Activated CD8-positive, alpha-beta memory T cell treated with anti-CD3 and anti-CD28 coated beads for 48 hours (primary cell): ENCODE measurements around the gene ENPP6.

Source experiments
- DNase-seq, 3 experiments: peaks; one replicate each; pipeline ENCODE4 v3.0.0-alpha.2; 2020; ENCODE audit warnings: low read depth in 2 of 3, low spot score in 2 of 3

Gene ENPP6

DNA sequence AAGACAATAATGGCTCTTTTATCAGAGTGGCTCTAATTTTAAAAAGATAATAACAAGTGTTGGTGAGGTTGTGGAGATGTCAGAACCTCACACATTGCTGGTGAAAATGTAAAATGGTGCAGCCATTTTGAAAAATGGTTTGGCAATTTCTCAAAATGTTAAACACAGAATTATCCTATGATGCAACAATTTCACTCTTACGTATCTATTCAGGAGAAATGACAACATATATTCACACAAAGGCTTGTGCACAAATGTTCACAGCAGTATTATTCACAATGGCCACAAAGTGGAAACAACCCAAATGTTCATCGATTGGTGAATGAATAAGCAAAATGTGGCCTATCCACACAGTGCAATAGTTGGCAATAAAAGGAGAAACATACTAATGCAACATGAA lies 24.7 kb downstream of the ENPP6 start:
- no peak for DNase-seq

- no peak for DNase-seq
Measured at GRCh38 chr4:184191267-184191666, 26.4 kb downstream of the ENPP6 start.

DNA sequence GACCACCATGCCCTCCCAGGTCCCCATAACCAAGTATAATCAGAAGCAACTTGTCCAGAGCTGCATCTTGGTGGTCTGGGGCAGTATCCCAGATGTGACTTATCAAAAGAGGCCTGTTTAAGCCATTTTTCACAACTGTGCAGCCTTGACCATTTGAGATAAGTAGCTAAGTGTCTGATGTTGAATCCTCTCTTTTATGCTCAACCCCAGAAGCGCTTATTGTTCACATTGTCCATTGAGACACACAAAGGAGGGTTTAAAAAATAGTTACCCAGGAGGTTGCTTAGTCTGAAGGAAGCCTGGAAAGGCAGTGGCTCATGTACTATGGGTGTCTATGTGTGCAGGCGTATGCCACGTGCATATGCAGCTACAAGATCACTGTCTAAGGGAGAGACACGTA lies 27.0 kb downstream of the ENPP6 start:
- DNase-seq = no peak

GRCh38 chr4:184189966-184190365 lies 27.7 kb downstream of the ENPP6 start:
- no peak for DNase-seq

- DNase-seq = no peak
Measured at GRCh38 chr4:184188443-184189400, 29.0 kb downstream of the ENPP6 start.

DNA sequence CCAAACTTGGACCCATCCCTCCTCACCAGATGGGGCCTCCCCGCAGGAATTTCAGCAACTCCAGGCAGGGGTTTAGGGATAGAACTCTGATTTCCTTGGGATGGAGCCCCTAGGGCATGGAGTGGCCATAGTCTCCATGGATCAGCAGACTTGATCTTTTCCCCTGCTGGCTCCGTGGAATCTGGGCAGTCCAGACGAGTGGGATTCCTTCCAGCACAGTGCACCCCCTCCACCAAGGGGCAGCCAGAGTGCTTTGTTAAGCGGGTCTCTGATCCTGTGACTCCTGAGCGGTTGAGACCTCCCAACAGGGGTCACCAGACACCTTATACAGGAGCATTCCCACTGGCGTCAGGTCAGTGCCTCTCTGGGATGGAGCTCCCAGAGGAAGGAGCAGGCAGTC lies 40.4 kb downstream of the ENPP6 start:
- DNase-seq = no peak

DNA sequence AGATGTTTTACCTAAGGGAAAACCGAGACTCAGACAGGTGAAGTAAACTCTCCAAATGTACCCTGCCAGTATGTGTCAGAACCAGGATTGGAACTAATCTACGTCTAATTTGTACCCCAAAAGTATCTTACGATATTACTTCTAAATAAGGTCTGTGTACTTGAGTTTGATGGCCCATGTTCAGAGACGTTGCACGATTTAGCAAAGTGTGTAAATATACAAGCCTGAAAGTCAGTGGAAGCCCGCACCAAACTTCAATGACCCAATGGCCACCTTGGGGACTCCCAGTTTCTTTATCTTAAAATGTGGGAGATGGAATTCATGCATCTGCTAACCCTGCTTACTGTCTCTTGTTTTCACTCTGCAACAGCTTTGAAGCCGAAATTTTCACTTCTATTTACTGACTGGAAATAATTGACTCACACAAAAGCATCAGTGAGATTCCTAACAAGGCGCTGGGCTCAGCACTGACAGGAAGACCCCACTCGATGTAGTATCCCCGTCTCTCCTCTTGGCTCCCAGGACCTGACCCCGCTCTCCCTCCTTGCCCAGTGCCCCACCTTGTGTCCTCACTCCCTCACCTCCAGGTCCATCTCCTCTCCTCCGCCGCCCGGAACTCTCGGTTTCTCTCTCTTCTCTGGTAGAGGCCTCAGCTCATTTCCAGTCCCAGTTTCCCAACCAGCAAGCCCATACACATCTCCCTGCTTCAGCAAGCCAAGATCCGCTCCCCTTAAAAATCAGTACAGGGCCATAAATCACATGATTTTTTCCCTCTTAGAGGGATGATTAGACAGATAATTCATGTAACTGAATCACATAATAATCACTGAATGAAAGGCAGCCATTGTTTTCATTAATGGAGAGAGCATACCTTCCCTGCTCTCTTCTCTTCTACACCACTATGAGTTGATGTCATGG lies 42.8 kb downstream of the ENPP6 start:
- no peak for DNase-seq

GRCh38 chr4:184171011-184171410 lies 46.7 kb downstream of the ENPP6 start:
- DNase-seq = no peak

- DNase-seq = no peak
Measured at GRCh38 chr4:184169225-184169867, 48.3 kb downstream of the ENPP6 start.

GRCh38 chr4:184168406-184169019 lies 49.2 kb downstream of the ENPP6 start:
- peak; percentile 30 to 45 (median 45) for DNase-seq

DNA sequence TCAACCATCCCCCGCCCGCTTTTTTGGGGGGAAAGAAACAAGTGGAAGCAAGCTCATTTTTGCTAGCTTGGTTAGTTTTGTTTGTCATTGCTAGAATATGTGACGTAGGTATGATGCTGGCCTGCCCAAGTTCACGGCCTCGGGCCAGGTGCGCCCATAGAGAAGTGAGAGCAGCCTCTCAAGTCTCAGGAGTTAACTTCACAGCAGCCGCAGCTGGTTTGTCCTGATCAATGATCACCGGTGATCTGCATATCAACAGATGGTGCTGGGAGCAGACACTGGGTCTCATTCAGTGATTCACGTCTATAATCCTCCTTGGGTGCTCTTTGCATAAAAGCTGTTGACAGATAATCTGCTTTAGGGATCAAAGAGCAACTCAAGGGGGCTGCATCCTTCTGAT lies 50.1 kb downstream of the ENPP6 start:
- DNase-seq = no peak

DNA sequence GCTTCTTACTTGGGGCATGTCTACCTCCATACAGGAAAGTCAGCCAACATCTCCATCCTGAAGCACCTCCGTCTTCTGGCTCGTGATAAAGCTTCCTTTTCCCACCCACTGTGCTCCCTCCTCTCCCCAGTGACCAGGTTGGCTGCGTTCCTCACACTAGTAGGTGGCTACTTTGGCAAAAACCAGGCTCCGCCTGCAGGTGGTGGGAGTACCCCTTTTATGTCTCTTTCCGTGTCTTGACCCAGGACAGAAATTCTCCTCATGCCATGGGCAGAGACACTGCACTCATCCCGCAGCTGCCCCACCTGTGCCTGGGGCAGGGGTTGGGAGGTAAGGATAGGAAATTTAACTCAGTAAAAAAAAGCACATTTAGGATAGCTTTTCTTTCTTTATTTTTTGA lies 50.9 kb downstream of the ENPP6 start:
- DNase-seq = no peak

- no peak for DNase-seq
Measured at GRCh38 chr4:184165291-184165690, 52.4 kb downstream of the ENPP6 start.

DNA sequence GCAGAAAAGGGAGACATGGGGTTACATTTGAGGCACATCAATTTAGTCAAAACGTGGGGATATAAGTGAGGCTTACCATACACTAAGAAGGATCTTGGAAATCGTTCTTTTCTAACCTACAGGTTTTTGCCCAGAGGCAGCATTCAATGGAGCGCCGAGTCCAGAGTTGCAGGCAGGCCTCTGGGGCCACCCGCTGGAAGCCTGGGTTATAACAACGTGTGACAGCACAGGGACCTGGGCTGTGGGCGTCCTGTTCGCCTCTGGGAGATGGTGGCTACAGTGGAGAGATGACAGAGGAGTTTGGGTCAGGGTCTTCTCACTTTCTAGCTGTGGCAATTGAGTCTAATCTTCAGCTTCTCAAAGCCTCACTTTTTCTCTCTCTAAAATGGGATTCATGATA lies 53.9 kb downstream of the ENPP6 start:
- DNase-seq = no peak

- DNase-seq = no peak
Measured at GRCh38 chr4:184162596-184162995, 55.1 kb downstream of the ENPP6 start.

DNA sequence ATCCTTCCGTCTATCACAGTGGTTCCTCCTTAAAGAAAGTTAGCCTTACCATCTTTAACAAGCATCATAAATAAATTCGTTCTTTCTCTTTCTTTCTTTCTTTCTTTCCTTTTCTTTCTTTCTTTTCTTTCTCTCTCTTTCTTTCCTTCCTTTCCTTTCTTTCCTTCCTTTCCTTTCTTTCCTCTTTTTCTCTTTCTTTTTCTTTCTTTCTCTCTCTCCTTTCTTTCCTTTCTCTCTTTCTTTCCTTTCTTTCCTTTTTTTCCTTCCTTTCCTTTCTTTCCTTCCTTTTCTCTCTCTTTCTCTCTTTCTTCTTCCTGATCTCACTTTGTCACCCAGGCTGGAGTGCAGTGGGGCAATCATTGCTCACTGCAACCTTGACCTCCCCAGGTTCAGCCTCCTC lies 60.4 kb downstream of the ENPP6 start:
- no peak for DNase-seq

DNA sequence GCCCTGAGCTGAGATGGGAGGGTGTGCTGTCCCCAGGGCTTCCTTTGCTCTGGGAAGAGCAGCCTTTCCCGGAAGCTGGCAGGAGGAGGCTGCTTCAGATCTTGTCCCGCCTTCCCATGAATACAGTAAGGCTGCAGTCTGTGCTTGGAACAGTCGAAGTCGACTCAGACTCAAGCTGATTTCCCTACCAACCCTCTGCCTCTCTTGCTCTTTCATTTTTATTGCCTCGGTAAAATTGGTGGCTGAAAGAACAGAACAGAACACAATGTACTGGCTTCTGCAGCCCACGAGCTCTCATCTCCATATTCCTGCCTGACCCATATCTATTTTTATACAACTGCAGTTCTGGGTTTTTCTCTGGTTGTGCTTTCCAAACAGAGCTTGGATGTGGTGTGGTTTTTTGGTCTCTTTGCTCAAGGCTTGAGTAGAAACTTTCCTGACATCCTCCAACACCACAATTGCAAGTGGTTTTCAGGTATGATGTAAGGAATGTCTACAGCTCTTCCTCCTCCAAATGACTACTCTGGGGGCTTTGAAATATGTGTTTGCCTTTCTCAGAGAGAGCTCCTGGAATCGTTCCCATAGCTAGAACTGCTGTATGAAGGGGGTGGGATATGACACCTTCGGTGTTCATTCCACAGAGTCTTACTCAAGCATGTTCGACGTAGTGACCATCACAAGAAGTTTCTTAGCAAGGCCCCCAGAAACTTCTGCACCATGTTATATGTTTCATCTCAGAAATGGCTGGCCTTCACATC lies 61.3 kb downstream of the ENPP6 start:
- DNase-seq = no peak

DNA sequence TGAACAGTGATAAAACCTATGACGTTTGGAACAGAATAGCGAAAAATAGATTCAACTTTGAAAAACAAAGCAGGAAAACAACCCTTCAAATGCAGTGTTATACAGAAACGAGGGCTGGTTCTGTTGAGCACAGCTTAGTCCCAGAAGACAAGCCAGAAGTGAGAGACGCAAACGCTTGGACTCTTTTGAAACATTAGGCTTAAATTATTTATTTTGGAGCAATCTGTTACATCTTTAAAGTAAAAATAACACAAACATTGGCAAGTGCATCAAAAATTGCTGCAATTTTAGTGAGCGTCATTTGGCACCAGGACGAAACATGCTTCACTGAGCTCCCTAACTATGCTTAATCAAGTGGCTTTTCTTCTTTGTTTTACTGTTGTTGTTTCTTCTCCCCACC lies 63.5 kb downstream of the ENPP6 start:
- DNase-seq = no peak

GRCh38 chr4:184153781-184154180 lies 63.9 kb downstream of the ENPP6 start:
- no peak for DNase-seq

- no peak for DNase-seq
Measured at GRCh38 chr4:184151988-184152485, 65.6 kb downstream of the ENPP6 start.
